ENCODE measurements around the gene TMEM132D. TPM values are rescaled to one million over a fixed set of nuclear protein-coding genes. Genes with fewer than 3 reads are reported as not detected.

The TMEM132D gene
- total RNA-seq, 4 donors from 2014 or later: 0.15 to 0.94 TPM; not detected in 2

DNA sequence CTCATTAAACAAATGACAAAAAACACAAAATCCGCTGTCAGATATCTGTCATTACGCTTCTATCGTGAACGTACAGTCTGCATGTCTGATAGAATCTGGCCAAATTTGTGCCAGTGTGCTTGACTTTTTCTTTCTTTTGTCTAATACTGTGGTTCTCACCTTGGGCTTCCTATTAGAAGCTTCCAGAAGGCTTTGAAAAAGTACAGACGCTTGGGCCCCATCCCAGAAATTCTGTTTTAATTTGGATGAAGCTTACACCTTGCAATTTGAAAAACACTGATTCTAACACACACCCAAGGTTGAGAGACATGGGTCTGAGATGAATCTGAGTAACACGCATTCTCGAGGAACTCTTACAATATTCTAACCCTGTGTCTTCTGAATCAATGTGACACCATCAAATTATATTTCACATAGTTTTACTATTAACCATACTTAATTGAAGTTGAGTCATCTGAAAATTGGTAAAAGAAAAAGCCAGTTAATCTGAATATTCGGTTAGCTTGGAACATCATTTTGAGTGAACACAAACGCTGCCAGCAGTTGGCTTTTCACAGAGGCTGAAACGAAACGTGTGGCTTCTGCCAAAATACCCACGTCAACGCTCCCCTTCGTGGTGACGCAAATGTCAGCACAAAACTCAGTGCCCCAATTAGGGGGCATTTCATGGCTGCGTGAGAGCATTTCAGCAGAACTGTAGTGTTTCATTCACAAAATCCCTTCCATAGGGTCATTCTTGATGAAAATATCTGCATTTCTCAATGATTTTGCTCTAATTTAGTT lies 420.5 kb downstream of the TMEM132D start:
- no peak for TF ChIP-seq EP300 (IDR thresholded peaks at IDR 0.05)
- TF ChIP-seq, protein P1, sequence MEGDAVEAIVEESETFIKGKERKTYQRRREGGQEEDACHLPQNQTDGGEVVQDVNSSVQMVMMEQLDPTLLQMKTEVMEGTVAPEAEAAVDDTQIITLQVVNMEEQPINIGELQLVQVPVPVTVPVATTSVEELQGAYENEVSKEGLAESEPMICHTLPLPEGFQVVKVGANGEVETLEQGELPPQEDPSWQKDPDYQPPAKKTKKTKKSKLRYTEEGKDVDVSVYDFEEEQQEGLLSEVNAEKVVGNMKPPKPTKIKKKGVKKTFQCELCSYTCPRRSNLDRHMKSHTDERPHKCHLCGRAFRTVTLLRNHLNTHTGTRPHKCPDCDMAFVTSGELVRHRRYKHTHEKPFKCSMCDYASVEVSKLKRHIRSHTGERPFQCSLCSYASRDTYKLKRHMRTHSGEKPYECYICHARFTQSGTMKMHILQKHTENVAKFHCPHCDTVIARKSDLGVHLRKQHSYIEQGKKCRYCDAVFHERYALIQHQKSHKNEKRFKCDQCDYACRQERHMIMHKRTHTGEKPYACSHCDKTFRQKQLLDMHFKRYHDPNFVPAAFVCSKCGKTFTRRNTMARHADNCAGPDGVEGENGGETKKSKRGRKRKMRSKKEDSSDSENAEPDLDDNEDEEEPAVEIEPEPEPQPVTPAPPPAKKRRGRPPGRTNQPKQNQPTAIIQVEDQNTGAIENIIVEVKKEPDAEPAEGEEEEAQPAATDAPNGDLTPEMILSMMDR (IDR thresholded peaks at IDR 0.05): no peak
- TF ChIP-seq POLR2AphosphoS5 (IDR thresholded peaks at IDR 0.05): no peak
- TF ChIP-seq POLR2A (IDR thresholded peaks at IDR 0.05): no peak
- ATAC-seq: no peak
- no peaks in the 10 kb centered on the region for H3K27me3 ChIP-seq
- H3K4me1 ChIP-seq: no peaks in the 10 kb centered on the region
- no peak overlapping the region for H3K4me3 ChIP-seq
- peaks cover 0 to 5% (median 0%) of the 10 kb centered on the region in 3 donors for H3K9me3 ChIP-seq
- WGBS, 2 donors (ENCODE audit: low coverage in 1 of 2): 74 to 77% methylated on average over 15 to 16 of the region's 16 CpGs
- no peak overlapping the region for H3K27ac ChIP-seq
- no peaks in the 10 kb centered on the region for H3K36me3 ChIP-seq

DNA sequence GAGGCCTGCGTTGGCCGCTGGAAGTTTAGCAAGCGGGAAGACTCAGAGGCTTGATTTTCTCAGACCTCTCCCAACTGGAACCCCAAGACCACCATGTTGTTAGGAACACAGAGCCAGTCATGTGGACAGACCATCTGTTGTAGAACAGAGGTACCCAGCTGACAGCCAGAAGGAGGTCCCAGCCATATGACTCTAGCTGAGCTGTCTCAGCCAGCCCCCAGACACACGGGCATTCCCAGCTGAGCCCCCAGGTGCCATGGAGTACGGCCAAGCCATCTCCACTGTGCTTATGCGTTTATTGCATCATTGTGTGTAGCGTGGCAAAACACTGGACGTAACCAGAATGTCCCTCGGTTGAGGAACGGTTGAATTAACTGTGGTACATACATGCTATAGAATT lies 421.9 kb downstream of the TMEM132D start:
- Histone ChIP-seq H3K27me3 (no peaks in the 10 kb centered on the region), H3K9me3 (peaks cover 0 to 5% (median 0%) of the 10 kb centered on the region in 3 donors), H3K36me3 (no peaks in the 10 kb centered on the region), H3K4me3 (no peak overlapping the region), H3K4me1 (no peaks in the 10 kb centered on the region), H3K27ac (no peak overlapping the region)
- no peak for ATAC-seq
- WGBS, 2 donors (ENCODE audit: low coverage in 1 of 2): 86 to 90% methylated on average over 3 to 4 of the region's 10 CpGs
- TF ChIP-seq POLR2A (IDR thresholded peaks at IDR 0.05) (no peak), POLR2AphosphoS5 (IDR thresholded peaks at IDR 0.05) (no peak), EP300 (IDR thresholded peaks at IDR 0.05) (no peak)
- TF ChIP-seq, protein P1 (IDR thresholded peaks at IDR 0.05): no peak

DNA sequence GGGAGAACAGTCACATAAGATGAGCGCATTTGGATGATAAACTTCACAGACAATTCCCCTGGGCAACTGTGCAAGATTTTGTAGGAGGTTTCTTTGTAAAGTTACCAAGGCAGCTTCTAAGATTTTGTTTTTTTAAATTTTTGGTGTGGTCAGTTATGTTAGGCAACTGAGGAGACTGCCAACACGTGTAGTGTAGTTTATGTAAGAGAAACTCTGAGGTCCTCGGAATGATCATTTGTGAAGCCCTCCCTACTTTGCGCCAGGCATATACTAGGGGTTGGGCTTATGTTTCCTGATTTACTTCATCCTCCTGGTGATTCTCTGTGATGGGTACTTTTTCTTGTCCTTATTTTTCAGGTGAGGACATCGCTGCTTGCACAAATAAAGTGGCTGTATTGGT lies 433.6 kb downstream of the TMEM132D start:
- Histone ChIP-seq H3K9me3 (no peaks in the 10 kb centered on the region), H3K36me3 (no peaks in the 10 kb centered on the region), H3K4me1 (no peaks in the 10 kb centered on the region), H3K27ac (no peak overlapping the region), H3K4me3 (no peak overlapping the region), H3K27me3 (peaks cover 21% of the 10 kb centered on the region)
- 55 to 73% methylated on average over 5 of the region's 5 CpGs for WGBS, 2 donors (ENCODE audit: low coverage in 1 of 2)
- no peak for TF ChIP-seq POLR2A (IDR thresholded peaks at IDR 0.05)
- TF ChIP-seq, protein P1 (IDR thresholded peaks at IDR 0.05): no peak
- ATAC-seq: no peak

DNA sequence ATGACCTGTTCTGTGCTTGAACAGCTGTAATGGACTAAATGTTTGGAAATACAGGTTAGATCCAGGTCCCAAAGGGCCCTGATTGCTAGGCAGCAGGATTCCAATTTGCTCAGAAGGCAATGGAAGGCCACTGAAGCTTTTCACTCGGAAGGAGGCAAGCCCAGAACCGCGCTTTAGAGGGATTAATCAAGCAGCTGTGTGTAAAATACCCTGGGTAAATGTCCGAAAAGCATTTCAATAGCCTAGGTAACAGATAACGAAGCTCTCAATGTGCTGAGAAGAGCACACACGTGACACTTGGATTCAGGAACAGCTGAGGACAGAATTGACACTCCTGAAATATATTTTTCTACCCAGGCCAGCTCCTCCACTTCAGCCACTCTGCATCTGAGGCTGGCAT lies 436.1 kb downstream of the TMEM132D start:
- no peaks in the 10 kb centered on the region for H3K4me1 ChIP-seq
- no peak overlapping the region for H3K27ac ChIP-seq
- H3K27me3 ChIP-seq: peaks cover under 1% of the 10 kb centered on the region
- 76 to 78% methylated on average over 3 to 5 of the region's 6 CpGs for WGBS, 2 donors (ENCODE audit: low coverage in 1 of 2)
- H3K9me3 ChIP-seq: no peaks in the 10 kb centered on the region
- TF ChIP-seq, protein P1 (IDR thresholded peaks at IDR 0.05): no peak
- TF ChIP-seq POLR2A (IDR thresholded peaks at IDR 0.05): no peak
- TF ChIP-seq EP300 (IDR thresholded peaks at IDR 0.05): no peak
- no peak for TF ChIP-seq POLR2AphosphoS5 (IDR thresholded peaks at IDR 0.05)
- H3K36me3 ChIP-seq: no peaks in the 10 kb centered on the region
- ATAC-seq: no peak
- no peak overlapping the region for H3K4me3 ChIP-seq

DNA sequence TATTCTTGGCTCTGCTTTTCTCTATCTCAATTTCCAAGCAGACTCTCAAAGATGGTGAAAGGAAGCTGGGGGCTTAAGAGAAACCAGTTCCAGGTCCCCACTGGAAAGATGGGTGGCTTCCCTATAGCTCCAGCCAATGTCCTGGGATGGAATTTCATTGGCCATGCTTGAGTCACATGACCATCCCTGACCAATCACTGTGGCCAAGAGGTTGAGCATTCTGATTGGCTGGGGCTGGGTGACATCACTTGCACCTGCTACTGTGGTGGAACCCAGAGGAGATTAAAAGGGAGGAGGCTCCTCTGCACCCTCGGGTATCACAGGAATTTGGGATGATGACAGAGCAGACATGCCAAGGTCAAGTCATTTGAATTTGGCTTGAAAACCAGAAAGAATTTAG lies 436.5 kb downstream of the TMEM132D start:
- Histone ChIP-seq H3K27ac (no peak overlapping the region), H3K4me3 (no peak overlapping the region), H3K27me3 (no peaks in the 10 kb centered on the region), H3K9me3 (no peaks in the 10 kb centered on the region), H3K36me3 (no peaks in the 10 kb centered on the region), H3K4me1 (no peaks in the 10 kb centered on the region)
- TF ChIP-seq, protein P1 (IDR thresholded peaks at IDR 0.05): no peak
- TF ChIP-seq EP300 (IDR thresholded peaks at IDR 0.05) (no peak), POLR2AphosphoS5 (IDR thresholded peaks at IDR 0.05) (no peak), POLR2A (IDR thresholded peaks at IDR 0.05) (no peak)
- 20% methylated on average over 1 of the region's 1 CpG; no CpG with 5 or more reads in 1 of the 2 donors for WGBS, 2 donors (ENCODE audit: low coverage in 1 of 2)
- no peak for ATAC-seq

Measured in gastroesophageal sphincter (tissue), 4 donors.